ENCODE results near the gene PADI1. TPM values are rescaled to one million over a fixed set of nuclear protein-coding genes. Genes with fewer than 3 reads are reported as not detected.
A peak's percentile ranks its signal among the peaks of the same experiment; 100 is the strongest.

The PADI1 gene
- total and polyA plus RNA-seq, 2 experiments from 2014 or later = not detected

GRCh38 chr1:17212487-17213121, 7.7 kb downstream of the PADI1 start:
- H3K79me2 ChIP-seq = no peaks in the 10 kb centered on the region
- peak; percentile 88 for DNase-seq (ENCODE audit: low spot score)
- H3K4me1 ChIP-seq (ENCODE audit: insufficient read depth) = peaks cover 28% of the 10 kb centered on the region
- no peaks in the 10 kb centered on the region for H3K9me3 ChIP-seq (ENCODE audit: low read depth)
- H4K20me1 ChIP-seq (ENCODE audit: insufficient read depth, poor library complexity, severe bottlenecking) = no peaks in the 10 kb centered on the region
- no peaks in the 10 kb centered on the region for H3K36me3 ChIP-seq (replicated peaks; ENCODE audit: insufficient read depth, low read depth)
- WGBS (ENCODE audit: low lambda C conversion rate, missing lambda C conversion rate) = 33% methylated on average over 13 of the region's 13 CpGs
- H3K4me3 ChIP-seq = no peak overlapping the region
- peak overlapping the region; percentile 84 for H3K27ac ChIP-seq
- no peaks in the 10 kb centered on the region for H3K9me2 ChIP-seq (replicated peaks; ENCODE audit: insufficient read depth)
- no peak overlapping the region for H2AFZ ChIP-seq
- TF ChIP-seq CTCF (IDR thresholded peaks at IDR 0.05; ENCODE audit: poor library complexity) (no peak), EZH2phosphoT487 (IDR thresholded peaks at IDR 0.05; ENCODE audit: low read depth, severe bottlenecking, unreplicated experiment) (no peak), EZH2 (IDR thresholded peaks at IDR 0.05; ENCODE audit: borderline replicate concordance) (no peak)
- H3K4me2 ChIP-seq = peak overlapping the region; percentile 67
- no peaks in the 10 kb centered on the region for H3K27me3 ChIP-seq

GRCh38 chr1:17213148-17213781, 8.3 kb downstream of the PADI1 start:
- Histone ChIP-seq H4K20me1 (ENCODE audit: insufficient read depth, poor library complexity, severe bottlenecking) (no peaks in the 10 kb centered on the region), H3K4me1 (ENCODE audit: insufficient read depth) (peaks cover 28% of the 10 kb centered on the region), H3K9me3 (ENCODE audit: low read depth) (no peaks in the 10 kb centered on the region), H3K79me2 (no peaks in the 10 kb centered on the region), H2AFZ (no peak overlapping the region), H3K4me2 (peak overlapping the region; percentile 67), H3K9me2 (replicated peaks; ENCODE audit: insufficient read depth) (no peaks in the 10 kb centered on the region), H3K4me3 (no peak overlapping the region), H3K36me3 (replicated peaks; ENCODE audit: insufficient read depth, low read depth) (no peaks in the 10 kb centered on the region), H3K27me3 (no peaks in the 10 kb centered on the region), H3K27ac (peak overlapping the region; percentile 84)
- TF ChIP-seq EZH2phosphoT487 (IDR thresholded peaks at IDR 0.05; ENCODE audit: low read depth, severe bottlenecking, unreplicated experiment) (no peak), CTCF (IDR thresholded peaks at IDR 0.05; ENCODE audit: poor library complexity) (no peak), EZH2 (IDR thresholded peaks at IDR 0.05; ENCODE audit: borderline replicate concordance) (no peak)
- 36% methylated on average over 13 of the region's 13 CpGs for WGBS (ENCODE audit: low lambda C conversion rate, missing lambda C conversion rate)
- no peak for DNase-seq (ENCODE audit: low spot score)

GRCh38 chr1:17213782-17214148, 8.8 kb downstream of the PADI1 start:
- Histone ChIP-seq H3K36me3 (replicated peaks; ENCODE audit: insufficient read depth, low read depth) (no peaks in the 10 kb centered on the region), H2AFZ (no peak overlapping the region), H3K4me2 (peak overlapping the region; percentile 67), H4K20me1 (ENCODE audit: insufficient read depth, poor library complexity, severe bottlenecking) (no peaks in the 10 kb centered on the region), H3K4me1 (ENCODE audit: insufficient read depth) (peaks cover 27% of the 10 kb centered on the region), H3K4me3 (no peak overlapping the region), H3K27ac (peak overlapping the region; percentile 84), H3K27me3 (no peaks in the 10 kb centered on the region), H3K9me2 (replicated peaks; ENCODE audit: insufficient read depth) (no peaks in the 10 kb centered on the region), H3K9me3 (ENCODE audit: low read depth) (no peaks in the 10 kb centered on the region), H3K79me2 (no peaks in the 10 kb centered on the region)
- no peak for TF ChIP-seq EZH2 (IDR thresholded peaks at IDR 0.05; ENCODE audit: borderline replicate concordance)
- no peak for TF ChIP-seq CTCF (IDR thresholded peaks at IDR 0.05; ENCODE audit: poor library complexity)
- no peak for TF ChIP-seq EZH2phosphoT487 (IDR thresholded peaks at IDR 0.05; ENCODE audit: low read depth, severe bottlenecking, unreplicated experiment)
- 86% methylated on average over 9 of the region's 9 CpGs for WGBS (ENCODE audit: low lambda C conversion rate, missing lambda C conversion rate)
- DNase-seq (ENCODE audit: low spot score) = no peak
